ENCODE results near the gene MRPS7. TPM values are rescaled to one million over a fixed set of nuclear protein-coding genes. Genes with fewer than 3 reads are reported as not detected.

The MRPS7 gene
- total RNA-seq, 1 donor = 27.1 TPM

DNA sequence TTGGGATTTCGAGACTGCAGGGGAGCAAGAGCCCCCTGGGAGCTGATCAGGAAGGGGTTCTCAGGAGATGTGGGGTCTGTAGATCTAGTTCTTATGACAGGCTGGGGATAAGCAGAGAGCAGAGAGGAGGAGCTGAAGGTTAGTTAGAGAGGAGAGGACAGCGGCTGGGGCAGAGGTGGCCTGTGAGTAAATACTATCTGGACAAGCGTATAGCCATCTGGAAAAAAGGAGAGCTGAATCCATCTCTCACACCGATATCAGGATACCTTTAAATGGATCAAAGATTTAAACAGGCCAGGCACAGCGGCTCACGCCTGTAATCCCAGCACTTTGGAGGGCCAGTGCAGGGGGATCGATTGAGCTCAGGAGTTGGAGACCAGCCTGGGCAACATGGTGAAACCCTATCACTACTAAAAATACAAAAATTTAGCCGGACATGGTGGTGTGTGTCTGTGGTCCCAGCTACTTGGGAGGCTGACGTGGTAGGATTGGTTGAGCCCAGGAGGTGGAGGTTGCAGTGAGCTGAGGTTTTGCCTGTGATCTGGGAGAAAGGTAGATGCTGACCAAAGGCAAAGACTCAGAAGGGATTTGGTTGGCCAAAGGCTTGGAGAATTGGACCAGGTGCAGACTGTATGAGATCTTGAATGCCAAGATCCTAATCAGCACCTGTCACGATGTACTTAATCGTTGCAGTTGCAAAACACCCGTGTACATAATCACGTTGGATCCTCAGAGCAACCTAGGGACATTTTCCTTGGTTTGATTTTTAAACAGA, 46.5 kb downstream of the MRPS7 start:
- Histone ChIP-seq H3K4me3 (ENCODE audit: low read length) (no peak overlapping the region), H3K4me1 (ENCODE audit: insufficient read depth, low read length) (peaks cover 76% of the 10 kb centered on the region), H3K9me3 (ENCODE audit: low read depth, low read length) (no peaks in the 10 kb centered on the region), H3K27me3 (ENCODE audit: insufficient read depth, low read length) (no peaks in the 10 kb centered on the region)

GRCh38 chr17:75308732-75309629, 47.3 kb downstream of the MRPS7 start:
- Histone ChIP-seq H3K4me3 (ENCODE audit: low read length) (no peak overlapping the region), H3K4me1 (ENCODE audit: insufficient read depth, low read length) (peaks cover 85% of the 10 kb centered on the region), H3K9me3 (ENCODE audit: low read depth, low read length) (no peaks in the 10 kb centered on the region), H3K27me3 (ENCODE audit: insufficient read depth, low read length) (no peaks in the 10 kb centered on the region)

DNA sequence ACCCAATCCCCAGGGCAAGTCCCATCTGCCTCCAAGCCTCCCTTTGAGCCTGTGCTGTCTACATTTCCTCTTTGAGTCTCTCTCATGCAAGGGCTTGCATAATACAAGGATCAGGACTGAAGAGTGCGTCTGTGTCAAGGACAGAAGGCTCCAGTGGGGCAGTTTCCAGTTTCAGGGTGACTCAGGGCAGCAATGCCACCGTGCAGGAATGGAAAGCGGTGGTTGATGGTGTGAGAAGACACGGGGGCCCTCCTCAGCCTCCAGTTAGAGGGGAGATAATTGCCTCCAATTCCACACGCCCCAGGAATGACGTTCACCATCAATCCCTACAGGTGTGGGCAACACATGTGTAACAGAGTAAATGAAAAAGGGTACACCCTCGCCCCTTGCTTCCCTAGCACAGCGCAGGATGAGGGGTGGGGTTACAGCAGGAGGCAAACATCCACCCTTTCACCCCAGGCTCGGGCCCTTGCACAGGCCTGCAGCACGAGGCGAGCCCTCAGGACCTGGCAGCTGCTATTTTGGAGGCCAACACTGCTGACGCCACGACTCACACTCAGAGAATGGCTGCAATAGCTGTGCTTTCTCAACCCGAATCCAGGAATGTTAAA, 52.4 kb downstream of the MRPS7 start:
- Histone ChIP-seq H3K27me3 (ENCODE audit: insufficient read depth, low read length) (no peaks in the 10 kb centered on the region), H3K9me3 (ENCODE audit: low read depth, low read length) (no peaks in the 10 kb centered on the region), H3K4me3 (ENCODE audit: low read length) (no peak overlapping the region), H3K4me1 (ENCODE audit: insufficient read depth, low read length) (peaks cover 99% of the 10 kb centered on the region)

DNA sequence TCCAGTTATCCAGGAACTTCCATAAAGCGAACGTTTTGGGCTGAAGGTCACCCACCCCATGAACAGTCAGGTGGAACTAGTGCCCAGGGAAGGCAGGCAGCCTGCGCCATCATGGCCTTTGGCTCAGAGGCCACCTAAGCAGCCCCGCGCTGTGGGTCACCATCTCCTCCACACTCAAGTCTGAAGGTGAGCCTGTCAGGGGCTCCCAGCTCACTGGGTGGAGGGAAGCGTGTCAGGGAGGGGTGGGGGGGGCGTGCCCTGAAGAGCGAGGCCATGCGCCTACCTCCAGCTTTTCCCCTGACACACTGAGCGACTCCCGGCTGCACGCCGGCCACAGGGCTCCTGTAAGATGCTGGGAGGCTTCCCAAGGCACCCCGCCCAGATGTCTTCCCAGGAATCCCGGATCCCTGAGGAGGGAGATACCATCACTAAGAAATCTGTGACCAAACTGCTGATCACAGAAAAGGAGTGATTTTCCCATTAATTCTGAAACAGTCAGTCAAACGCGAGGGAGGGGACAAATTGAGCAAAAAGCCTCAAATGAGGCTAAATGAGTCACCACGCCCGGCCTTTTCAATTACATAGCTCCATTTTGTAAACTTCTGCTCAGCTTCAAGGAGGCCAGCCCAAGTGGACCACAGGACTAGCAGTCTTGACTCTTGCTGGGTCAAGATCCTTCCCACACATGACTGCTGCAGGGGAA, 54.0 kb downstream of the MRPS7 start:
- Histone ChIP-seq H3K27me3 (ENCODE audit: insufficient read depth, low read length) (no peaks in the 10 kb centered on the region), H3K9me3 (ENCODE audit: low read depth, low read length) (no peaks in the 10 kb centered on the region), H3K4me1 (ENCODE audit: insufficient read depth, low read length) (peaks cover 84% of the 10 kb centered on the region), H3K4me3 (ENCODE audit: low read length) (no peak overlapping the region)

Other genes starting within 250 kb of the MRPS7 start
- gene MRPL58, start 249.2 kb upstream of the MRPS7 start, total RNA-seq = 8.6 TPM
- 150 TPM for gene ATP5PD, start 214.9 kb upstream of the MRPS7 start, total RNA-seq
- 18.6 TPM for gene KCTD2, start 214.7 kb upstream of the MRPS7 start, total RNA-seq
- gene SLC16A5, start 173.9 kb upstream of the MRPS7 start, total RNA-seq = 13.0 TPM
- 1.4 TPM for gene ARMC7, start 151.9 kb upstream of the MRPS7 start, total RNA-seq
- gene NT5C, start 130.1 kb upstream of the MRPS7 start, total RNA-seq = 24.3 TPM
- gene JPT1, start 107.4 kb upstream of the MRPS7 start, total RNA-seq = 33.5 TPM
- 64.4 TPM for gene SUMO2, start 78.9 kb upstream of the MRPS7 start, total RNA-seq
- gene NUP85, start 56.2 kb upstream of the MRPS7 start, total RNA-seq = 25.6 TPM
- 36.9 TPM for gene GGA3, start 273 bp upstream of the MRPS7 start, total RNA-seq
- gene MIF4GD, start 9.4 kb downstream of the MRPS7 start, total RNA-seq = 19.9 TPM
- gene SLC25A19, start 27.6 kb downstream of the MRPS7 start, total RNA-seq = 5.9 TPM
- gene GRB2, start 143.8 kb downstream of the MRPS7 start, total RNA-seq = 151 TPM
- 21.1 TPM for gene TMEM94, start 194.8 kb downstream of the MRPS7 start, total RNA-seq